HG02973 (cell line): ENCODE data around the gene MSRB3.

Experiments used
- ATAC-seq: cut with Tn5 transposase; IDR thresholded peaks from one replicate; pipeline ENCODE4 v1.9.1; 2021; ENCODE audit warnings: moderate library complexity; ENCODE audit not compliant: unreplicated experiment

MSRB3 gene

GRCh38 chr12:65278576-65279368 lies at the start of gene MSRB3:
MSRB3 (plus strand) TSS chr12:65278683; CDS start chr12:65308580, 29,897 bp downstream.
- ATAC-seq, result peak; percentile 55

GRCh38 chr12:65229441-65229840 lies 49.0 kb upstream of the MSRB3 start:
- no peak for ATAC-seq

- ATAC-seq, result no peak
These were observed 45.9 kb upstream of the MSRB3 start for GRCh38 chr12:65232476-65233077.

- ATAC-seq, result no peak
These were observed 41.3 kb upstream of the MSRB3 start for GRCh38 chr12:65237153-65237552.

- ATAC-seq, result no peak
These were observed 39.9 kb upstream of the MSRB3 start for GRCh38 chr12:65238609-65239008.

- no peak for ATAC-seq
These were observed 29.5 kb upstream of the MSRB3 start for GRCh38 chr12:65248656-65249633.

- no peak for ATAC-seq
These were observed 26.0 kb upstream of the MSRB3 start for GRCh38 chr12:65252515-65252914.

- no peak for ATAC-seq
These were observed 20.5 kb upstream of the MSRB3 start for GRCh38 chr12:65257986-65258385.

GRCh38 chr12:65259501-65259900 lies 19.0 kb upstream of the MSRB3 start:
- ATAC-seq, result no peak

GRCh38 chr12:65263777-65264176 lies 14.7 kb upstream of the MSRB3 start:
- no peak for ATAC-seq

- no peak for ATAC-seq
These were observed 12.1 kb upstream of the MSRB3 start for GRCh38 chr12:65266408-65266807.

GRCh38 chr12:65269603-65270002 lies 8.9 kb upstream of the MSRB3 start:
- ATAC-seq, result no peak

- no peak for ATAC-seq
These were observed 3.7 kb upstream of the MSRB3 start for GRCh38 chr12:65274602-65275272.

GRCh38 chr12:65275627-65276026 lies 2.9 kb upstream of the MSRB3 start:
- ATAC-seq, result no peak

- no peak for ATAC-seq
These were observed 1.5 kb upstream of the MSRB3 start for GRCh38 chr12:65276916-65277530.

GRCh38 chr12:65277994-65278575 lies 398 bp upstream of the MSRB3 start:
- no peak for ATAC-seq

- peak; percentile 33 for ATAC-seq
These were observed 1.1 kb downstream of the MSRB3 start for GRCh38 chr12:65279369-65280112.

- ATAC-seq, result no peak
These were observed 1.8 kb downstream of the MSRB3 start for GRCh38 chr12:65280306-65280705.

GRCh38 chr12:65282840-65283239 lies 4.4 kb downstream of the MSRB3 start:
- ATAC-seq, result no peak
